Activated B cell treated with CpG ODN at 0.5 μM for 24 hours (primary cell): ENCODE data around the gene MAGEB2. TPM values are rescaled to one million over a fixed set of nuclear protein-coding genes. Genes with fewer than 3 reads are reported as not detected.

Experiments used
- ATAC-seq: fragments of 200-7000 bp; cut with Tn5 transposase; one replicate; pipeline ENCODE4 v1.10.0; 2021; ENCODE audit warnings: low read depth, mild to moderate bottlenecking, moderate library complexity
- CTCF ChIA-PET: fragments of 350-600 bp; sonication (Branson Sonifier 250); formaldehyde crosslinking; loops from one replicate; lab custom pipeline; 2021; ENCODE audit warnings: antibody characterized with exemption; lab: Charles Lee
- POLR2A ChIA-PET: fragments of 350-600 bp; sonication (Branson Sonifier 250); formaldehyde crosslinking; loops from one replicate; lab custom pipeline; 2021; ENCODE audit warnings: antibody characterized with exemption; lab: Charles Lee
- DNase-seq: peaks from one replicate; pipeline ENCODE4 v3.0.0; 2022
- H3K27ac Mint-ChIP-seq: one replicate; pipeline ENCODE4 v1.8.0; 2020; ENCODE audit warnings: mixed read lengths
- H3K27me3 Mint-ChIP-seq: one replicate; pipeline ENCODE4 v1.8.0; 2021; ENCODE audit warnings: mixed read lengths
- H3K36me3 Mint-ChIP-seq: one replicate; pipeline ENCODE4 v1.8.0; 2021; ENCODE audit warnings: low read depth, mixed read lengths
- H3K4me1 Mint-ChIP-seq: one replicate; pipeline ENCODE4 v1.8.0; 2021; ENCODE audit warnings: mixed read lengths
- H3K4me3 Mint-ChIP-seq: one replicate; pipeline ENCODE4 v1.8.0; 2020; ENCODE audit warnings: mild to moderate bottlenecking, mixed read lengths
- H3K9me3 Mint-ChIP-seq: one replicate; pipeline ENCODE4 v1.8.0; 2020; ENCODE audit warnings: mixed read lengths
- intact Hi-C: fragments of 100-400 bp; cut with micrococcal nuclease; formaldehyde crosslinking; loops from one replicate; pipeline ENCODE4 v1.15.1; 2024
- total RNA-seq: library from RNA; stranded (reverse); gene quantifications from 2 replicates; pipeline ENCODE4 v1.2.3, GENCODE V29; 2022
- TF ChIP-seq, protein P1 (sequence below): fragments of 200-600 bp; IDR thresholded peaks from one replicate; pipeline ENCODE4 v1.8.0; 2022; ENCODE audit warnings: antibody characterized with exemption, mild to moderate bottlenecking

Gene MAGEB2
- total RNA-seq, 1 donor from 2014 or later: not detected

DNA sequence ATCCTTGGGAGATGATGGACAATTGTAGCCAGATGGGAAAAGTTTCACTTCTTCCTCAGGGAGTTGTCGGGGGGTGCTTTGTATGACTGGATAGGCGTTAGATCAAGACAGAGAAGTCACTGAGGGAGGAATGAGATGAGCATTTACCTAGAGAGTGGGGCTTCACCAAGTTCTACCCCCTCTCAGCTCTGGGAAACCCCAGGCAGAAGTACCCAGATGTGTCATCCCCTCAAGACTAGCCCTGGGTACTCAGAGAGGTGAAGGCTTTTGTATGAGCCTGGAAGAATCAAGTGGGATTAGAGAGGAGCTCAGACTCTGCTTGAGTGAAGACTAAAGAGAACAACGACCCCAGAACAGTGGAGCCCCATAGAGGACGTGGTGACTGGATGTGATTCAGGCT is 33.5 kb downstream of the MAGEB2 start:
- Mint-ChIP-seq H3K36me3 (no peaks in the 10 kb centered on the region), H3K27ac (no peak overlapping the region), H3K27me3 (no peaks in the 10 kb centered on the region), H3K9me3 (no peaks in the 10 kb centered on the region), H3K4me3 (no peak overlapping the region), H3K4me1 (no peaks in the 10 kb centered on the region)
- TF ChIP-seq, protein P1, sequence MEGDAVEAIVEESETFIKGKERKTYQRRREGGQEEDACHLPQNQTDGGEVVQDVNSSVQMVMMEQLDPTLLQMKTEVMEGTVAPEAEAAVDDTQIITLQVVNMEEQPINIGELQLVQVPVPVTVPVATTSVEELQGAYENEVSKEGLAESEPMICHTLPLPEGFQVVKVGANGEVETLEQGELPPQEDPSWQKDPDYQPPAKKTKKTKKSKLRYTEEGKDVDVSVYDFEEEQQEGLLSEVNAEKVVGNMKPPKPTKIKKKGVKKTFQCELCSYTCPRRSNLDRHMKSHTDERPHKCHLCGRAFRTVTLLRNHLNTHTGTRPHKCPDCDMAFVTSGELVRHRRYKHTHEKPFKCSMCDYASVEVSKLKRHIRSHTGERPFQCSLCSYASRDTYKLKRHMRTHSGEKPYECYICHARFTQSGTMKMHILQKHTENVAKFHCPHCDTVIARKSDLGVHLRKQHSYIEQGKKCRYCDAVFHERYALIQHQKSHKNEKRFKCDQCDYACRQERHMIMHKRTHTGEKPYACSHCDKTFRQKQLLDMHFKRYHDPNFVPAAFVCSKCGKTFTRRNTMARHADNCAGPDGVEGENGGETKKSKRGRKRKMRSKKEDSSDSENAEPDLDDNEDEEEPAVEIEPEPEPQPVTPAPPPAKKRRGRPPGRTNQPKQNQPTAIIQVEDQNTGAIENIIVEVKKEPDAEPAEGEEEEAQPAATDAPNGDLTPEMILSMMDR: no peak
- POLR2A ChIA-PET: no interaction called here
- intact Hi-C loops: no loop called here
- CTCF ChIA-PET: no interaction called here
- no peak for ATAC-seq
- DNase-seq: no peak

DNA sequence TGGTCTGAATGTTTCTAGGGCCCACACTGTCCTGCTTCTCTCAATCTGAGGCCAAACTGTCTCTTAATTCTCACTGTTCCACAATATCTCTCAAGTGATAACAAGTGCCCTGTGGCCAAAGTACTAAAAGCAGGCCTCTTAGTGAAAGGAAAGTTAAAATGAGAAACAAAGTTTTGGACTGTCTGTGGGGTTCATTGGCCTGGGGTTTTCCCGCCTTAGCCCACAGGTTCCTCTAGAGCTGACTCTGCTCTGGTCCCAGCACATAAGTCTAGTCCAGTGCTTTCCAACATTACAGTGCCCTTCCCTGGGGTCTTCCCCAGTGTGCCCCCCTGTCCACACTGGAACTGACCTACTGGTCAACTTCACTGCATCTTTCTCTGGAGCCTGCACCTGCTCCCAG is 37.9 kb downstream of the MAGEB2 start:
- H3K27ac Mint-ChIP-seq: no peak overlapping the region
- no peaks in the 10 kb centered on the region for H3K9me3 Mint-ChIP-seq
- H3K27me3 Mint-ChIP-seq: no peaks in the 10 kb centered on the region
- CTCF ChIA-PET: no interaction called here
- no peak for DNase-seq
- H3K4me1 Mint-ChIP-seq: no peaks in the 10 kb centered on the region
- TF ChIP-seq, protein P1: no peak
- H3K4me3 Mint-ChIP-seq: no peak overlapping the region
- no peaks in the 10 kb centered on the region for H3K36me3 Mint-ChIP-seq
- ATAC-seq: no peak
- intact Hi-C loops: no loop called here
- POLR2A ChIA-PET: no interaction called here

DNA sequence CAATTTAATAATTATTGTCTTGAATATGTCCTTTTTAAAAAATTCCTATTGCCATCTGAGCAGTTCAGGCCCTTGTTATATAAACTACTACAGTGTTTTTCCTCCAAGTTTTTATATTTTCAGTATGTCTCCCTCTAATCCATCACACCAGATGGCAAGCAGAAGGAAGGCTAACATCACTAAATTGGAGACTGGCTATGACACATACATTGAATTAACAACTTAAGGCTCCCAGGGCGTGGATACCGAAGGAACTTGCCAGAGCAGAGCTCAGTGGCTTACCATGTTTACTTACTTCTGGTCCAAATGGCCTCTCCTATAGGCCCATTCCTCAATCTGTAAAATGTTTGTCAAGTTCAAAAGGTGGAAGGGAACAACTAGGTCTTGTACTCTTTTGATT is 44.6 kb downstream of the MAGEB2 start:
- ChIA-PET CTCF (no interaction called here), POLR2A (no interaction called here)
- no peak overlapping the region for H3K4me3 Mint-ChIP-seq
- no peaks in the 10 kb centered on the region for H3K36me3 Mint-ChIP-seq
- TF ChIP-seq, protein P1: no peak
- DNase-seq (no peak), ATAC-seq (no peak)
- no peaks in the 10 kb centered on the region for H3K4me1 Mint-ChIP-seq
- H3K27ac Mint-ChIP-seq: no peak overlapping the region
- H3K27me3 Mint-ChIP-seq: no peaks in the 10 kb centered on the region
- no peaks in the 10 kb centered on the region for H3K9me3 Mint-ChIP-seq
- intact Hi-C loops: no loop called here

DNA sequence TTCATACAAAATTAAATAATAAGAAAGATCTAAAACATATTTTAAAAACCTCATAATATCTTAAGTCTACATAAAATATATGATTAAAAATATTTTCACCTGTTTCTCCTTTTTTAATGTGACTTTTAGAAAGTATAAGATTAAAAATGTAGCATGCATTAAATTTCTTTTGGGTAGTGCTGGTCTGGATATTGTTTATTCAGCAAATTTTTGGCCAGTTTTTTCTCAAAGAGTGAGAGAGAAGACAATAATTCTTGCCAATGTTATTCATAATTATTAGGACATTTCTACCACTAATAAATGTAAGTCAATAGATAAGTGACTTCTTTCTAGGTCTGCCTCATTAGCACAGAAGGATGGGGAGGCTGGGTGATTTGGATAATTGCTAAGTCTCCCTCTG is 45.6 kb downstream of the MAGEB2 start:
- no peak overlapping the region for H3K27ac Mint-ChIP-seq
- no peak for ATAC-seq
- POLR2A ChIA-PET: no interaction called here

DNA sequence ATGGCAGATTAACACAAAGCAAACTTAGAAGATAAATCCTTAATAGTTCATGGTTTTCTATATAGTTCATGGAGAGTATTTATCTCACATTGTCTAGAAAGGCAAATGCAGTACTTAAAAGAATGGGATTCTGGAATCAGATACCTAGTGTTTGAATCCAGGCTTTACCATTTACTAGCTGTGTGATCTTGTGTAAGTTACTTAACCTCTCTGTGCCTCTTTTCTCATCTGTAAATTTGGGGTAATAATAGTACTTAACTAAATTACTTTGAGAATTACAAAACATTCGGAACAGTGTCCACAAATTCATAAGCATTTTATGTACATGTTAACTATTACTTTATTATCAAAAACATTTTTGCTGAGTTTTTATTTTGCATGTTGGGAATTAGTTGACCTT is 47.4 kb downstream of the MAGEB2 start:
- H3K36me3 Mint-ChIP-seq: no peaks in the 10 kb centered on the region
- TF ChIP-seq, protein P1: no peak
- ChIA-PET POLR2A (no interaction called here), CTCF (no interaction called here)
- H3K4me3 Mint-ChIP-seq: no peak overlapping the region
- DNase-seq (no peak), ATAC-seq (no peak)
- no peak overlapping the region for H3K27ac Mint-ChIP-seq
- no peaks in the 10 kb centered on the region for H3K9me3 Mint-ChIP-seq
- H3K27me3 Mint-ChIP-seq: no peaks in the 10 kb centered on the region
- intact Hi-C loops: no loop called here
- H3K4me1 Mint-ChIP-seq: no peaks in the 10 kb centered on the region

More for the DNA sequence above, 45.6 kb downstream of the MAGEB2 start:
- H3K27me3 Mint-ChIP-seq: no peaks in the 10 kb centered on the region
- TF ChIP-seq, protein P1: no peak
- H3K4me3 Mint-ChIP-seq: no peak overlapping the region
- DNase-seq: no peak
- H3K9me3 Mint-ChIP-seq: no peaks in the 10 kb centered on the region
- intact Hi-C loops: no loop called here
- no peaks in the 10 kb centered on the region for H3K4me1 Mint-ChIP-seq
- no peaks in the 10 kb centered on the region for H3K36me3 Mint-ChIP-seq
- CTCF ChIA-PET: no interaction called here

Other genes with a start within 250 kb of the MAGEB2 start
- not detected in 2 replicates for gene MAGEB3, start 15.1 kb downstream of the MAGEB2 start, total RNA-seq
- not detected in 2 replicates for gene MAGEB4, start 26.4 kb downstream of the MAGEB2 start, total RNA-seq
- gene MAGEB1, start 31.6 kb downstream of the MAGEB2 start, total RNA-seq: not detected in 2 replicates
- not detected in 2 replicates for gene NR0B1, start 93.8 kb downstream of the MAGEB2 start, total RNA-seq